Activated T-cell treated with anti-CD3 and anti-CD28 coated beads, Interleukin-2, amount 50 U/mL, for 4 hours (primary cell): ENCODE results near the gene PXYLP1. TPM values are rescaled to one million over a fixed set of nuclear protein-coding genes. Genes with fewer than 3 reads are reported as not detected.
A peak's percentile ranks its signal among the peaks of the same experiment; 100 is the strongest.

ENCODE experiments used
- ATAC-seq, 2 donors: fragments of 200-7000 bp; cut with Tn5 transposase; one replicate each; pipeline ENCODE4 v1.10.0; 2021
- DNase-seq: peaks from one replicate; pipeline ENCODE4 v3.0.0-alpha.2; 2020
- H3K27me3 Mint-ChIP-seq: one replicate; pipeline ENCODE4 v1.8.0; 2021; ENCODE audit warnings: low read depth, mixed read lengths
- H3K36me3 Mint-ChIP-seq: one replicate; pipeline ENCODE4 v1.8.0; 2022; ENCODE audit warnings: mixed read lengths; ENCODE audit not compliant: insufficient read depth
- H3K4me1 Mint-ChIP-seq: one replicate; pipeline ENCODE4 v1.8.0; 2021; ENCODE audit warnings: low read depth, mixed read lengths
- H3K4me3 Mint-ChIP-seq: one replicate; pipeline ENCODE4 v1.8.0; 2021; ENCODE audit warnings: mild to moderate bottlenecking, moderate library complexity, mixed read lengths
- H3K9me3 Mint-ChIP-seq: one replicate; pipeline ENCODE4 v1.8.0; 2021; ENCODE audit warnings: mixed read lengths
- total RNA-seq, 3 donors: library from RNA; stranded (reverse); gene quantifications; one replicate each; pipeline ENCODE4 v1.2.1, GENCODE V29; 2021

Gene PXYLP1
- total RNA-seq, 3 donors from 2014 or later = 3.4 to 6.8 (median 6.0) TPM

DNA sequence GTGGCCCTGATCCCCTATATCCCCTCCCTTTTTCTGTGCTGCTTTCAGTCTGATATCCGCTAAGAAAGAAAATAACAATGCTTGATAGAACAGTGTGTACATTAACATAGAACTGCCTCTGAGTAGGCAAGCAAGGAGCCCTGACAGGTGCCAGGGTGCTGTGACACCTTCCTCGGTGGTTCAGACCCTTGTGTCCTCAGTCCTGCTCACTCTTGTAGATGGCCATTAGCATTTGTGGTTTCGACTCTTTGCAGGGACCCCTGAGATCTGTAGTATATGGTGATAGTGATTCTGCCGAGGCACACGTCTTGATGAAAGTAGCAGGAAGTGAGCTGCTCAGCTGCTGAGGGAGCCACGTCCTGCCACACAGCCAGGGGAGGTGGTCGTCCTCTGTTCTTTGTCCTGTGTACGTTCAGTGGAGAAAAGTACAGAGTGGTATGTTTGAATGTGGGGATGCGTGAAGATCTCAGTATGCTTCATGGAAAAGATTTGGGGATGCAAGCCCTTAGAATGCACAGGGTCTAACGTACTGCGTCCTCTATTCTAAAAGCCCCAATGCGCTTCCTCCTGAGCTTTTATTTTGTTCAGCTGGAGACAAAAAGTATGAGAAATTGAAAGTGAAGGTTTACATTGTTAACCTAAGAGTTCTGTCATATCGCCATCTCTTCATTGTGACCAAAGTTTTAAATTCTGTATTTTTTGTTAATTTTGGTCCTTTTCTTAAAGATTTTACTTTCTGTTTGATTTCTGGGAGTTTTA lies 35.4 kb downstream of the PXYLP1 start:
- H3K4me1 Mint-ChIP-seq = peaks cover 34% of the 10 kb centered on the region
- ATAC-seq (peak; percentile 73 to 86), DNase-seq (no peak)
- H3K36me3 Mint-ChIP-seq = peaks cover 10% of the 10 kb centered on the region
- no peaks in the 10 kb centered on the region for H3K27me3 Mint-ChIP-seq
- no peaks in the 10 kb centered on the region for H3K9me3 Mint-ChIP-seq
- peak overlapping the region; percentile 88 for H3K4me3 Mint-ChIP-seq

DNA sequence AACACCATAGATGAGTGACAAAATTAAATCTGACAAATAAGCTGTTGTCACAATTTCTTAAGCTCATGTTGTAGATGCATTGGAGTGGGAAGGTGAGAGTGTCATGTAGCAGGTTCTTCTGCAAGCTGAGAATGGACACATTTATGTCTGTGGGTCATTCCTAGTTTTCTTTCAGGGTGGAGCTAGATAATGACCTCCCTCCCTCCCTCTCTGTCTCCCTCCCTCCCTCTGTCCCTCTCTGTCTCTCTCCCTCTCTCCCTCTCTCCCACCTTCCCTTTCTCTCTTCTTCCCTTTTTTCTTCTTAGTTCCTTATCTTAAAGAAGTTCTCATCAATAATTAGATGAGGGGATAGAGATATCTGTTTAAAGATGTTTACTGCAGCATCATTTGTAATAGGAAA lies 36.0 kb downstream of the PXYLP1 start:
- ATAC-seq (no peak), DNase-seq (no peak)
- Mint-ChIP-seq H3K36me3 (peaks cover 7% of the 10 kb centered on the region), H3K9me3 (no peaks in the 10 kb centered on the region), H3K4me1 (peaks cover 34% of the 10 kb centered on the region), H3K4me3 (peak overlapping the region; percentile 88), H3K27me3 (no peaks in the 10 kb centered on the region)

DNA sequence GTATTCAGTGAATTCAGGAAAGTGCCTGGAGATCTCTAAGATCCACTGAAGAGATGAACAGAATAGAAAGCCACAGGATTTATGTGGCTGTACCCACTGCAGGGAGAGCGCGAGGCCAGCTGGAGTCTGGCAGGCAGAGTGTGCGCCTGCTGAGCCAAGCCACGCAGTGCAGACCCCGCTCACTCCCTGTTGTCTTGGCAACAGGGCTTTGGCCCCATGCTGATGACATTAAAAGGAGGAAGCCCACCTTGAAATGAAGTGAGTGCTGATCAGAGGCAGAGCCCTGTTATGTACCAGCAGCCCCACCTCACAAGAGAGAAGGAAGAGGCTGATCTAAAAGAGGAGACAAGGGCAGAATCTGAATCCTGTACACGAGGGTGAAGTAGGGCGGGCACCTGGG lies 36.7 kb downstream of the PXYLP1 start:
- no peak for DNase-seq

DNA sequence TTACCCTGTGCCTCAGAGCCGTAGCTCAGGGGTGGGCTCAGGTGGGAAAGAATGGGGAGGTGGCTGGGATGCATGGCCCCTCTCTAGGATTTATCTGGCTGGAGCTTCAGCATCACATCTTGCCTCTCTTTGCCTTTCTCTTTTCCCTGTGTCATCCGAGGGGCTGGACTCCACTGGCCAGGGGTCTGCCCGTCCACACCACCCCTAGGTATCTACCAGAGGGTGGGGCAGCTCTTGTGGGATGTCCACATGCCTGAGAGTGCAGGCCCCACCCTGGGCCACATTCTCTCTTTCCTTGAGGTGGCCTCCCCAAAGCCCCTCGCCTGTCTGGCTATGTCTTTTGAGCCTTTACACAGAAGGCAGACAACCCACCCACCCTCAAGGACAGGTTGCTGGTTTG lies 37.2 kb downstream of the PXYLP1 start:
- H3K36me3 Mint-ChIP-seq = peaks cover 3% of the 10 kb centered on the region
- ATAC-seq = no peak
- no peaks in the 10 kb centered on the region for H3K9me3 Mint-ChIP-seq
- H3K27me3 Mint-ChIP-seq = no peaks in the 10 kb centered on the region
- H3K4me1 Mint-ChIP-seq = peaks cover 40% of the 10 kb centered on the region
- DNase-seq = no peak
- no peak overlapping the region for H3K4me3 Mint-ChIP-seq

More for the DNA sequence above, 36.7 kb downstream of the PXYLP1 start:
- H3K36me3 Mint-ChIP-seq = peaks cover 3% of the 10 kb centered on the region
- no peaks in the 10 kb centered on the region for H3K9me3 Mint-ChIP-seq
- peaks cover 35% of the 10 kb centered on the region for H3K4me1 Mint-ChIP-seq
- no peak for ATAC-seq
- H3K27me3 Mint-ChIP-seq = no peaks in the 10 kb centered on the region
- peak overlapping the region; percentile 7 for H3K4me3 Mint-ChIP-seq

DNA sequence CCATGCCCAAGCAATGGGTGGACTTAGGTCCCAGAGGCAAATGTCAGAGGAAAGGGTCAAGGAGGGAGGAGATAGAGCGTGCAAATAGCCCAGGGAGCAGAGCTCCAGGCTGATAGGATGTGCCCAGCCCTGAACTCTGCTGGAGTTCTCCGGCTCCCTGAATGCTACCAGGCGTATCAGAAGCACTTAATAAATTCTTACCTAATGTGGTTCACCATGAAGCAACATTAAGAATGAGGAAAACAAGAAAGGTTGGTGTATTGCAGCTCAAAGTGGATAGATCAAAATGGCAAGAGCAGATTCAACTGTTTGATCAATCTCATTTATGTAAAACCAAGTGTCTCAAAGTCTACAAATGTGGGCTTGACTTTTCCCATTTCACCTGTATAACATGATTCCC lies 38.3 kb downstream of the PXYLP1 start:
- ATAC-seq (no peak), DNase-seq (no peak)
- Mint-ChIP-seq H3K4me3 (no peak overlapping the region), H3K4me1 (peaks cover 47% of the 10 kb centered on the region), H3K36me3 (peaks cover 3% of the 10 kb centered on the region), H3K27me3 (no peaks in the 10 kb centered on the region), H3K9me3 (no peaks in the 10 kb centered on the region)

DNA sequence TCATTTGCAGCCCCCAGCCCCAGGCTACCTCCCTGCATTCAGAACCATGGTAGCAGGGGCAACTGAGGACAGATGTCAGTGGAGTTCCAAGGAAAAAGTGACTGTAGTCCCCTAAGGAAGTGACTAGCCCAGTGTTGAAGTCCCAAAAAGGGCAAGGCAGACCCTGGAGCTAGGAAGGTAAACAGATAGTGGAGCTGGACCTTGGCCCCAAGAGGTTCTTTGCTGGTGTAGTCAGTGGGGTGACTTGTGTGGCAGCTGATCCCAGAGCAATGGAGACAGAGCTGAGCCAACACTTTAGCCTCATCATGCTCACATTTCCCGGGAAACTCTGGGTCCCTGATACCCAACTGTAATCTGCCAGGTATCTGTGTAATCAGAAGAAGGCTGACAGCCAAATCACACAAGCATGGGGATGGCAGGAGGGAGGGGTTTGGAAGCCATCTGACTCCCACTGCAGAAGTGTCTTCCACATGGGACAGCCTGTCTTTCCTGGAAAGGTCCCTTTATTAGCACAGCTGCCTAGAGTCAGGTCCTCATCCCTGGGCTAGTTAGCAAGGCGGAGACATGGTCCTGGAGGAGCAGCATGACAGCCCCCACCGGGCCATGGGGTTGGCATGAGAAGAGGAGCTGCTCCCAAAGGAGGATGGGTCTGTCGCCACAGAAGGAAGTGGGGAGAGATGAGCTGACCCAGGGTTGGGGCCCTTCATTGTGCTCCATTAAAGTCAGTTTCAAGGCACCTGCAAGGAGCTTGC lies 39.8 kb downstream of the PXYLP1 start:
- Mint-ChIP-seq H3K27me3 (no peaks in the 10 kb centered on the region), H3K9me3 (no peaks in the 10 kb centered on the region), H3K4me3 (no peak overlapping the region), H3K4me1 (peaks cover 44% of the 10 kb centered on the region), H3K36me3 (peaks cover 3% of the 10 kb centered on the region)
- DNase-seq = no peak
- no peak for ATAC-seq

DNA sequence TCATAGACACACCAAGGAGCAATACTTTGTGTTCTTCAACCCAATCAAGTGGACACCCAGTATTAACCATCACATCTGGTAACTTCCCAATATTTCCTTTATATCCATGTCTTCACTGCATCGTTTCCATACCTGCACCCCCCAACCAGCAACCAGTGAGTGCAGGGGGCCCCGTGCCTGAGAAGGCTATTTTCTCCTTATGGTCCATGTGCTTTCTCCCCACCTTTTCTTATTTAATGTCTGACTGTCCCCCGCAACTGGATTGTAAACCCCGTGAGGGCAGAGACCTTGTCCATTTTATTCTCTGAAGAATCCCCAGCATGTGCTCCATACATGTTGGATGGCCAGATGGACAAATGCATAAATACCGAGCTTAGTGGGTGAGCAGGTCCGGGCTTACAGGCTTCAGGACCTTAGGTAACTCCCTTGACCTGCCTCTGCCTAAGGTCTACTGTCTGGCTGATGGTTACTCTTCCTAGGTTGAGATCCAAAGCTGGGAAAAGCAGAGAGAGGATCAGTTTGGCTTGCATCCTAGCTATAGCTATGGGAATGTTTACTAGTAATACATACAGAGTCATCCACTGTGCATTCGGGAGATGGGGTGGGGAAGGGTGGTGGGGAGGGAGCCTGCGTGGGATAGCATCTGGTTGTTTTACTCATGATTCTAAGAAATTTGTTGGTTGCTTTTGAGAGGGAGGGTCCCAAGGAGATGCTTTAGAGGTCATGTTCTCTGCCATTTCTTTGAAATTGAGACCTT lies 41.5 kb downstream of the PXYLP1 start:
- H3K9me3 Mint-ChIP-seq = no peaks in the 10 kb centered on the region
- no peaks in the 10 kb centered on the region for H3K27me3 Mint-ChIP-seq
- DNase-seq (no peak), ATAC-seq (no peak)
- H3K4me3 Mint-ChIP-seq = no peak overlapping the region
- H3K36me3 Mint-ChIP-seq = peaks cover 3% of the 10 kb centered on the region
- H3K4me1 Mint-ChIP-seq = peaks cover 29% of the 10 kb centered on the region

DNA sequence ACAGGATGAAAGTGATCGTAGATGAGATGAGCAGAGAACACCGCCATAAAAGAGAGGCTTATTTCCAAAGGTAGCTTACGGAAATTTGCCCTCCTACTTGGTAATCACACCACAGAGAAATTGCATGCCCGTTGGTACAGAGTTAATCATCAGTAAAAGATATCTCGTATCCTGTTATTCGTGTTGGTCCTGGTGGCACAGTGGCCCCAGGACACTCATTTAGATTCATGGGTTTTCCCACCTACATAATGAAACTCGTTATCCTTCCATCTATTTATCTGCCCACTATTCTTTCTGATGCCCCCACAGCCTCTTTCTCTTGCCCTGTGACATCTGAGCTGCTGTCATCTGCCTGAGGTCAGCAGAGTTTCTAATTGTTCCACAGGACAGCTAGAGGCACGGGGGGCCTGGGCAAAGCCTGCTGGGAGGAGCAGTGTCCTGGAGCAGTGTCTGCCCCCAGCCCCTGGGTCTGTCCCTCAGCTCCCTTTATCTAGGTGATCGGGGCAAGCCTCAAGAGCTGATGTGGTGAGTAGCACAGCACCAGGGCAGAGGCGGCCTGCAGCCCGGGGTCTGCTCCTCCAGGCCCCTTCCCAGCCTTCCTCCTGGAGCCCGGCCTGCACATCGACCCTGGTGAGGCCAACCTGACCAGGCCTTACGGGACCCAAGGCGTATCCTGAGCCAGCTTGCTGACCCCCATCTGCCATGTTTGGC lies 42.2 kb downstream of the PXYLP1 start:
- H3K27me3 Mint-ChIP-seq = no peaks in the 10 kb centered on the region
- ATAC-seq (peak in 1 of 2 donors; percentile 15), DNase-seq (no peak)
- no peak overlapping the region for H3K4me3 Mint-ChIP-seq
- no peaks in the 10 kb centered on the region for H3K9me3 Mint-ChIP-seq
- H3K4me1 Mint-ChIP-seq = peaks cover 26% of the 10 kb centered on the region
- H3K36me3 Mint-ChIP-seq = peaks cover 3% of the 10 kb centered on the region

DNA sequence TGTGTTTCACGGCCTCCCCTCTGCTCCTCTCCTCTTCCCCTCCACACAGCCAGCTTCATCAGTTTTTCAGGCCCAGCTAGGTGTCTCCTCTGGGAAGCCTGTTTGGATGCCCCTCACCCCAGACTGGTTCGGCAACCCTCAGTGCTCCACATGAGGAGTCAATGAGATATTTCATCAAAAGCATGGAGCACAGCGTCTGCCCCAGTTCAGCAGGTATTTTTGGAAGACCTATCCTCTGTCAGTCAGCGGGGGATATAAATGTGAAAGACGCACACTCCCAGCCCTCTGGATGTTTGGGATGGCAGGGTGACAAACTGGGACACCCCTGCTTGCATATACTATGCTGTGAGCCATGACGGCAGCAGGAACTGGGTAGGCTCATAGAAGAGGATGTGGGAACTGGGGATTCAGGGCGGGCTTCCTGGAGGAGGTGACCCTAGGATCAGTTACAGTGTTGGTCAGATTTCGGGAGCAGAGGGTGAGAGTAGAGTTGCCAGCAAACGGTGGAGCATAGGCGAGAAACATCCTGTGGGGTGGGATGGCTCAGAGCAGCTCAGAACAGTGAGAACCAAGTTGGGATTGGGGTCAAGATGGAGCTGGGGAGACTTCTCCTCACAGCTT lies 42.9 kb downstream of the PXYLP1 start:
- no peaks in the 10 kb centered on the region for H3K27me3 Mint-ChIP-seq
- H3K9me3 Mint-ChIP-seq = no peaks in the 10 kb centered on the region
- no peak for DNase-seq
- no peak for ATAC-seq
- H3K36me3 Mint-ChIP-seq = peaks cover 3% of the 10 kb centered on the region
- H3K4me3 Mint-ChIP-seq = no peak overlapping the region
- H3K4me1 Mint-ChIP-seq = peaks cover 30% of the 10 kb centered on the region

DNA sequence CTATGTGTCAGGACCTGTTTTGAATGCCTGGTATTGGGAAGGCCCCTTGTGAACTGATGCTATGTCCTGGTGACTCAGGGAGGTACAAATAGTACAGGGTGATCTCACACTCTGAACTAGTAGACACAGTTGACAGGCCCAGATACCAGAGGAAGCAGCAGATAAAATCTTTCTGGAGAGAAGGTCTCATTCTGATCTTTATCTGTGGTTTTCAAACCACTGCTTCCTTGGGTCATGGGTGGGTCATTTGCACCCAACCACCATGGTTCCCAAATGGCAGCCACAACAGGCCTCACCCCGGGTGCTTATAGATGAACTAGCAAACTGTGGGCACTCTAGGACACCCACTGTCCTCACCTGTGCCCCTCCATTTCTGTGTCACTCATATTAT lies 43.4 kb downstream of the PXYLP1 start:
- DNase-seq = no peak
- Mint-ChIP-seq H3K36me3 (no peaks in the 10 kb centered on the region), H3K4me1 (peaks cover 28% of the 10 kb centered on the region), H3K9me3 (no peaks in the 10 kb centered on the region), H3K27me3 (no peaks in the 10 kb centered on the region), H3K4me3 (no peak overlapping the region)
- peak; percentile 86 to 90 for ATAC-seq

DNA sequence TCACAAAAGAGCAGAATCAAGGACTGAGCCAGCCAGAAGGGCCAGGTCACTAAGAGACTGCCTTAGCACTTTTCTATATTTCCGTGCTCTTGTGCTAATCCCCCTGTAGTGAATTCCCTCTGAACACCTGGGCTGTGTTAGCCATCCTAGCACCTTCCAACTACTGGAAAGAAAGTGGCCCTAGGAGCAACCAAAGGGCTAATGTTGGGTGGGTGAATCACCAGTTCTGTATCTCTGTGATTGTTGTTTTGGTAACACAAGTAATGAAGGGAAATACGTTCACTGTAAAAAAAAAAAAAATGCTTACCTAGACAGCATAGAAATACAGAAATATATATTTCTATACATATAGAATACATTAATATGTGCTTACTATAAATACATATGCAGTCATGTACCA lies 43.9 kb downstream of the PXYLP1 start:
- Mint-ChIP-seq H3K4me3 (no peak overlapping the region), H3K36me3 (no peaks in the 10 kb centered on the region), H3K4me1 (peaks cover 28% of the 10 kb centered on the region), H3K9me3 (no peaks in the 10 kb centered on the region), H3K27me3 (no peaks in the 10 kb centered on the region)
- no peak for DNase-seq
- ATAC-seq = no peak

DNA sequence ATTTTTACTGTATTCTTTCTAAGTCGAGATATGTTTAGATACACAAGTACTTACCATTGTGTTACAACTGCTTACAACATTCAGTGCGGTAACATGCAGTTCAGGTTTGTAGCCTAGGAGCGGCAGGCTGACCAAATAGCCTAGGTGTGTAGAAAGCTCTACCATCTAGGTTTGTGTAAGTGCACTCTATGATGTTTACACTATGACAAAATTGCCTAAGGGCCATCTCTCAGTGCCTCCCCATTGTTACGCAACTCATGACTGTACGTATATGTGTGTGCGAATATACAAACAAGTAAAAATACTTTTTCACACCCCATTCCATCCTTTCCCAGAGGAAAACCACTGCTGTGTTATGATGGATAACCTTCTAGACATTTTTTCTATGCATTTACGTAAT lies 44.3 kb downstream of the PXYLP1 start:
- Mint-ChIP-seq H3K9me3 (no peaks in the 10 kb centered on the region), H3K4me3 (no peak overlapping the region), H3K27me3 (no peaks in the 10 kb centered on the region), H3K4me1 (peaks cover 28% of the 10 kb centered on the region), H3K36me3 (peaks cover under 1% of the 10 kb centered on the region)
- no peak for ATAC-seq
- no peak for DNase-seq

DNA sequence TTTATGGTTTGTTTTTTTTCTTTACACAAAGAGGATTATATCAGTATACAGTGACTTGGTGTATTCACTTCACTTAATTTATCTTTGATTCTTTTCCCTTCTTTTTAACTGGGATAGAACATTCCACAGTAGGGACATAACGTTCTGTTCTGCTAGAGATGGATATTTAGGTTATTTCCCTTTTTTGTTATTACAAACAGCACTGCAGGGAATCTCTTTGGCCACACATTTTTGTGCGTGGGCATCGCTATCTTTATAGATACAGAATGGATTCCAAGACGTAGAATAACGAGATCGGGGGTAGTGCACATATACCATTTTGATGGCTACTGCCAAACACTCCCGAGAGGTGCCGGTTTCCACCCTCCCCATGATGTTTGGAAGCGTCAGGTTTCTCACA lies 44.8 kb downstream of the PXYLP1 start:
- no peaks in the 10 kb centered on the region for H3K9me3 Mint-ChIP-seq
- no peak overlapping the region for H3K4me3 Mint-ChIP-seq
- no peaks in the 10 kb centered on the region for H3K27me3 Mint-ChIP-seq
- H3K36me3 Mint-ChIP-seq = peaks cover 4% of the 10 kb centered on the region
- no peak for ATAC-seq
- DNase-seq = no peak
- H3K4me1 Mint-ChIP-seq = peaks cover 28% of the 10 kb centered on the region

DNA sequence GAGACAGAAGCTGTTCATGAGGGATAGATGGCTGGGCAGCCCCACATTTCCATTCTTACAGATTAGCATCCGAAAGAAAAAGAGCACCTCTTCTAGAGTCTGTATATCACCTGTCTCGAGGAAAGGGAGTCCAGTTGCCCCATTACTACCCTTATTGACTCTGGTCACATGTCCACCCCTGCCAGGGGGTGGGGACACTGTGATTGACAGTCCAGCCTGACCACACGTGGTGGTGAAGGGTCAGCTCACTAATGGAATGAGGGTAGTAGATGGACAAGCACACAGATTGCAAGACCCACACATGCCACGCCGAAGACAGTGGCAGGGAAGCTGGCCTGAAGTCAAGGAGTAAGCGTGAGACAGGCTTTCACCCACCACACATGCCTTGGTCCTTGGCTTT lies 45.8 kb downstream of the PXYLP1 start:
- Mint-ChIP-seq H3K9me3 (no peaks in the 10 kb centered on the region), H3K4me1 (peaks cover 28% of the 10 kb centered on the region), H3K36me3 (peaks cover 8% of the 10 kb centered on the region), H3K4me3 (no peak overlapping the region), H3K27me3 (no peaks in the 10 kb centered on the region)
- ATAC-seq (no peak), DNase-seq (no peak)
